ENCODE results near the gene TIMM9.

GRCh38 chr14:58364316-58364715, 63.0 kb downstream of the TIMM9 start:
- TF ChIP-seq, protein P1, sequence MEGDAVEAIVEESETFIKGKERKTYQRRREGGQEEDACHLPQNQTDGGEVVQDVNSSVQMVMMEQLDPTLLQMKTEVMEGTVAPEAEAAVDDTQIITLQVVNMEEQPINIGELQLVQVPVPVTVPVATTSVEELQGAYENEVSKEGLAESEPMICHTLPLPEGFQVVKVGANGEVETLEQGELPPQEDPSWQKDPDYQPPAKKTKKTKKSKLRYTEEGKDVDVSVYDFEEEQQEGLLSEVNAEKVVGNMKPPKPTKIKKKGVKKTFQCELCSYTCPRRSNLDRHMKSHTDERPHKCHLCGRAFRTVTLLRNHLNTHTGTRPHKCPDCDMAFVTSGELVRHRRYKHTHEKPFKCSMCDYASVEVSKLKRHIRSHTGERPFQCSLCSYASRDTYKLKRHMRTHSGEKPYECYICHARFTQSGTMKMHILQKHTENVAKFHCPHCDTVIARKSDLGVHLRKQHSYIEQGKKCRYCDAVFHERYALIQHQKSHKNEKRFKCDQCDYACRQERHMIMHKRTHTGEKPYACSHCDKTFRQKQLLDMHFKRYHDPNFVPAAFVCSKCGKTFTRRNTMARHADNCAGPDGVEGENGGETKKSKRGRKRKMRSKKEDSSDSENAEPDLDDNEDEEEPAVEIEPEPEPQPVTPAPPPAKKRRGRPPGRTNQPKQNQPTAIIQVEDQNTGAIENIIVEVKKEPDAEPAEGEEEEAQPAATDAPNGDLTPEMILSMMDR (IDR thresholded peaks at IDR 0.05 in 4 of 5, conservative IDR thresholded peaks at IDR 0.05 in 1 of 5), result no peak
- TF ChIP-seq POLR2A (IDR thresholded peaks at IDR 0.05), result no peak

Data from gastrocnemius medialis (tissue), 4 donors.